NT2/D1 (cell line): ENCODE results near the gene DQX1.

ENCODE experiments used
- YY1 ChIP-seq: IDR thresholded peaks from 2 replicates; pipeline ENCODE4 v1.6.1; 2011; ENCODE audit not compliant: insufficient read length, insufficient read depth
- ZNF274 ChIP-seq: IDR thresholded peaks from 2 replicates; pipeline ENCODE4 v1.6.1; 2011; ENCODE audit warnings: mild to moderate bottlenecking, low read depth, low read length

DNA sequence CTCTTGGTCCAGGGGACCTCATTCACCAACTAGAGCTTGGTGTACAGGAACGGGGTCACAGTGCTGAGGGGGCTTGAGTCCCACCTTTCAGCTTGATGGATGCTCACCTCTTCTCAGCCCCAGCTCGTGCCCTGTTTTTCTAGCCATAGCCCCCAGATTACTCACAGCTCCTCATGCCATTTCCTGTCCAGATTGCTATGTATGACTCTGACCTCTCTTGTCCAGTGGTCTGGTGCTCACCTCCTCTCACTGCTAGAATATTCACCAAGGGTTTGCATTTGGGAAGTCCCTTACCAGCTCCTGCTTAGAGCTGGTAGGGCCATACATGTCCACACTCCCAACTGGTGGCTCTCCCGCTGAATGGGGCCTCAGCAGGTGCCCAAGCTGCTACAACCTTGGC lies 32.5 kb downstream of the DQX1 start:
- TF ChIP-seq YY1, result no peak
- TF ChIP-seq ZNF274, result no peak
